HepG2 (cell line): ENCODE measurements around the gene PRPSAP1. TPM values are rescaled to one million over a fixed set of nuclear protein-coding genes. Genes with fewer than 3 reads are reported as not detected.

Experiments used
- ADNP ChIP-seq: sonication (generic); formaldehyde crosslinking; IDR thresholded peaks from 2 replicates; pipeline ENCODE4 v1.4.0; 2020; ENCODE audit warnings: missing genetic modification reagents
- EEA1 ChIP-seq: sonication (generic); formaldehyde crosslinking; IDR thresholded peaks from 2 replicates; pipeline ENCODE4 v1.5.1; 2020; ENCODE audit warnings: mild to moderate bottlenecking, missing genetic modification reagents, borderline replicate concordance
- ETV6 ChIP-seq: sonication (generic); formaldehyde crosslinking; conservative IDR thresholded peaks from 2 replicates; pipeline ENCODE4 v1.4.0; 2020; ENCODE audit warnings: missing genetic modification reagents
- GATA4 ChIP-seq: sonication (generic); IDR thresholded peaks from 2 replicates; pipeline ENCODE4 v1.6.1; 2016; ENCODE audit warnings: antibody characterized with exemption, low read depth, borderline replicate concordance
- MAF1 ChIP-seq: sonication (generic); formaldehyde crosslinking; IDR thresholded peaks from 2 replicates; pipeline ENCODE4 v1.5.0; 2020; ENCODE audit warnings: missing genetic modification reagents, borderline replicate concordance
- PCBP1 ChIP-seq: fragments of 200-400 bp; formaldehyde crosslinking; IDR thresholded peaks from 2 replicates; pipeline ENCODE4 v1.6.1; 2017; ENCODE audit warnings: mild to moderate bottlenecking, low read depth, low read length, borderline replicate concordance
- SAP130 ChIP-seq: IDR thresholded peaks from 2 replicates; pipeline ENCODE4 v1.6.1; 2016; ENCODE audit warnings: low read depth
- ZBTB38 ChIP-seq: sonication (generic); formaldehyde crosslinking; IDR thresholded peaks from 2 replicates; pipeline ENCODE4 v1.5.1; 2020; ENCODE audit warnings: mild to moderate bottlenecking, missing genetic modification reagents
- ZNF382 ChIP-seq: sonication (generic); formaldehyde crosslinking; IDR thresholded peaks from 2 replicates; pipeline ENCODE4 v1.5.0; 2020; ENCODE audit warnings: missing genetic modification reagents, mild to moderate bottlenecking, borderline replicate concordance
- ZNF451 ChIP-seq: sonication (generic); formaldehyde crosslinking; IDR thresholded peaks from 2 replicates; pipeline ENCODE4 v1.5.0; 2020; ENCODE audit warnings: mild to moderate bottlenecking, missing genetic modification reagents
- polyA plus RNA-seq, 8 experiments: library from polyadenylated mRNA; depleted of rRNA in 3 of 8; stranded (reverse) in 7 of 8; unstranded in 1 of 8; fragments of >200 nt; fragmentation: Illumina TruSeq in 4 of 8; extraction: Trizol in 4 of 8; gene quantifications; 2 replicates each; pipeline versions ENCODE4 v1.2.1 to v1.2.3, GENCODE V29; 2011 to 2016; ENCODE audit warnings: low read depth in 4 of 8, missing spikeins in 1 of 8, mixed read lengths in 1 of 8; ENCODE audit not compliant: insufficient read depth in 1 of 8
- total RNA-seq, 5 experiments: library from RNA; depleted of rRNA; stranded (reverse); fragments of >200 nt; fragmentation: Illumina TruSeq; extraction: Trizol; gene quantifications; 2 replicates each; pipeline ENCODE4 v1.2.3, GENCODE V29; 2016; ENCODE audit warnings: low read depth in 1 of 5
- TF ChIP-seq, protein P1 (sequence below): sonication (generic); formaldehyde crosslinking; IDR thresholded peaks from 2 replicates; pipeline ENCODE4 v1.5.1; 2020; ENCODE audit warnings: missing genetic modification reagents, mild to moderate bottlenecking, borderline replicate concordance
- TF ChIP-seq, protein P2 (sequence below): sonication (generic); formaldehyde crosslinking; IDR thresholded peaks from 2 replicates; pipeline ENCODE4 v1.4.0; 2020; ENCODE audit warnings: missing genetic modification reagents
- TF ChIP-seq, protein P3 (sequence below): sonication (generic); formaldehyde crosslinking; conservative IDR thresholded peaks from 2 replicates; pipeline ENCODE4 v1.4.0; 2020; ENCODE audit warnings: missing genetic modification reagents
- TF ChIP-seq, protein P4 (sequence below): sonication (generic); formaldehyde crosslinking; conservative IDR thresholded peaks from 2 replicates; pipeline ENCODE4 v1.5.0; 2020; ENCODE audit warnings: missing genetic modification reagents
- TF ChIP-seq, protein P5 (sequence below), 2 experiments: IDR thresholded peaks; 2 replicates each; pipeline ENCODE4 v1.6.1; 2011 to 2012; ENCODE audit warnings: low read length in 2 of 2, borderline replicate concordance in 1 of 2, low read depth in 1 of 2, mild to moderate bottlenecking in 1 of 2, moderate library complexity in 1 of 2

Gene PRPSAP1
- total and polyA plus RNA-seq, 2 of the 13 experiments (the other 11 are each of a cell fraction or from before 2014, with no cell fraction given): 91.1 to 314 TPM

DNA sequence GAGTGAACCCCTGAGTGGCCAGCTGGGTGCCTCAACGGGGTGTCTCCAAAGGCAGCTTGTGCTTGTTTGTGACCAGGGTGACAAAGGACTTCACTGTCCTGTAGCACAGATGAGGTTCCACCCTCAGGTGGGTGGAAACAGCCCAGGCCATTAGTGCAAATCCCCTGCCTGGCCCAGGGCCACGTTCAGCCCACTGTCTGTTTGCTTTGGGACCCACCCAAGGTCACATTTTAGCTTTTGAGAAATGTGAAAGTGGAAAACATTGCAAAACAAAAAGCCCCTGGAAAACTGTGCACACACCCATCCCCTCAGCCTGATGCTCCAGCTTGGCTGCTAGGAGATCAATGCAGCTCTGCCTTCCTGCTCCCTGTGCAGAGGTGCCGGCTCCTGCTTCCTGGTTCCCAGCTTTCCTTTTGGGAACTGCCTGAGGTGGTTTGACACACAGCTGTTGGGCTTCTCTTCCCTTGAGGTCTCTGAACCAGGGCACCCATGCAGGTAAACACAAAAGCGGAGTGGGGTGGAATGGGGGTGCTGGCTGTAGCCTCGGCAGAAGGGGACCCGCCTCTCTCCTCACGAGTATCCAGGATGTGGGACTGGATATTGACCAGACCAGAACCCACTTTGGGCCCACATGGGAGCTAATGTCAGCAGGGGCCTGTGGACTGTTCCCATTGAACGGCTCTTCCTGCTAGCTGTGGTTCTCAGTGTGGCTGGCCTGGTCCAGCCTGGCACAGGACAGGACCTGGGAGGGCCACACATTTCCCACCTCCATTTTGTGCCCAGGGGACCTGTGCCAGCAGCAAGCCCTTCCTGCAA lies 22.8 kb upstream of the PRPSAP1 start (continued):
- TF ChIP-seq, protein P1, sequence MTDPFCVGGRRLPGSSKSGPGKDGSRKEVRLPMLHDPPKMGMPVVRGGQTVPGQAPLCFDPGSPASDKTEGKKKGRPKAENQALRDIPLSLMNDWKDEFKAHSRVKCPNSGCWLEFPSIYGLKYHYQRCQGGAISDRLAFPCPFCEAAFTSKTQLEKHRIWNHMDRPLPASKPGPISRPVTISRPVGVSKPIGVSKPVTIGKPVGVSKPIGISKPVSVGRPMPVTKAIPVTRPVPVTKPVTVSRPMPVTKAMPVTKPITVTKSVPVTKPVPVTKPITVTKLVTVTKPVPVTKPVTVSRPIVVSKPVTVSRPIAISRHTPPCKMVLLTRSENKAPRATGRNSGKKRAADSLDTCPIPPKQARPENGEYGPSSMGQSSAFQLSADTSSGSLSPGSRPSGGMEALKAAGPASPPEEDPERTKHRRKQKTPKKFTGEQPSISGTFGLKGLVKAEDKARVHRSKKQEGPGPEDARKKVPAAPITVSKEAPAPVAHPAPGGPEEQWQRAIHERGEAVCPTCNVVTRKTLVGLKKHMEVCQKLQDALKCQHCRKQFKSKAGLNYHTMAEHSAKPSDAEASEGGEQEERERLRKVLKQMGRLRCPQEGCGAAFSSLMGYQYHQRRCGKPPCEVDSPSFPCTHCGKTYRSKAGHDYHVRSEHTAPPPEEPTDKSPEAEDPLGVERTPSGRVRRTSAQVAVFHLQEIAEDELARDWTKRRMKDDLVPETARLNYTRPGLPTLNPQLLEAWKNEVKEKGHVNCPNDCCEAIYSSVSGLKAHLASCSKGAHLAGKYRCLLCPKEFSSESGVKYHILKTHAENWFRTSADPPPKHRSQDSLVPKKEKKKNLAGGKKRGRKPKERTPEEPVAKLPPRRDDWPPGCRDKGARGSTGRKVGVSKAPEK (CRISPR knock-in tag): no peak
- TF ChIP-seq PCBP1 (no peak), MAF1 (CRISPR knock-in tag) (no peak), ZBTB38 (peak; percentile 26), SAP130 (CRISPR knock-in tag) (peak; percentile 94), ETV6 (CRISPR knock-in tag) (peak; percentile 23; the same call in 1 of the 2 replicates), ZNF382 (CRISPR knock-in tag) (no peak), EEA1 (CRISPR knock-in tag) (peak; percentile 88; the same call in 1 of the 2 replicates), GATA4 (peak; percentile 82; the same call in 1 of the 2 replicates), ADNP (CRISPR knock-in tag) (no peak), ZNF451 (CRISPR knock-in tag) (no peak)
- TF ChIP-seq, protein P2, sequence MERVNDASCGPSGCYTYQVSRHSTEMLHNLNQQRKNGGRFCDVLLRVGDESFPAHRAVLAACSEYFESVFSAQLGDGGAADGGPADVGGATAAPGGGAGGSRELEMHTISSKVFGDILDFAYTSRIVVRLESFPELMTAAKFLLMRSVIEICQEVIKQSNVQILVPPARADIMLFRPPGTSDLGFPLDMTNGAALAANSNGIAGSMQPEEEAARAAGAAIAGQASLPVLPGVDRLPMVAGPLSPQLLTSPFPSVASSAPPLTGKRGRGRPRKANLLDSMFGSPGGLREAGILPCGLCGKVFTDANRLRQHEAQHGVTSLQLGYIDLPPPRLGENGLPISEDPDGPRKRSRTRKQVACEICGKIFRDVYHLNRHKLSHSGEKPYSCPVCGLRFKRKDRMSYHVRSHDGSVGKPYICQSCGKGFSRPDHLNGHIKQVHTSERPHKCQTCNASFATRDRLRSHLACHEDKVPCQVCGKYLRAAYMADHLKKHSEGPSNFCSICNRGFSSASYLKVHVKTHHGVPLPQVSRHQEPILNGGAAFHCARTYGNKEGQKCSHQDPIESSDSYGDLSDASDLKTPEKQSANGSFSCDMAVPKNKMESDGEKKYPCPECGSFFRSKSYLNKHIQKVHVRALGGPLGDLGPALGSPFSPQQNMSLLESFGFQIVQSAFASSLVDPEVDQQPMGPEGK: peak; percentile 95
- TF ChIP-seq, protein P3, sequence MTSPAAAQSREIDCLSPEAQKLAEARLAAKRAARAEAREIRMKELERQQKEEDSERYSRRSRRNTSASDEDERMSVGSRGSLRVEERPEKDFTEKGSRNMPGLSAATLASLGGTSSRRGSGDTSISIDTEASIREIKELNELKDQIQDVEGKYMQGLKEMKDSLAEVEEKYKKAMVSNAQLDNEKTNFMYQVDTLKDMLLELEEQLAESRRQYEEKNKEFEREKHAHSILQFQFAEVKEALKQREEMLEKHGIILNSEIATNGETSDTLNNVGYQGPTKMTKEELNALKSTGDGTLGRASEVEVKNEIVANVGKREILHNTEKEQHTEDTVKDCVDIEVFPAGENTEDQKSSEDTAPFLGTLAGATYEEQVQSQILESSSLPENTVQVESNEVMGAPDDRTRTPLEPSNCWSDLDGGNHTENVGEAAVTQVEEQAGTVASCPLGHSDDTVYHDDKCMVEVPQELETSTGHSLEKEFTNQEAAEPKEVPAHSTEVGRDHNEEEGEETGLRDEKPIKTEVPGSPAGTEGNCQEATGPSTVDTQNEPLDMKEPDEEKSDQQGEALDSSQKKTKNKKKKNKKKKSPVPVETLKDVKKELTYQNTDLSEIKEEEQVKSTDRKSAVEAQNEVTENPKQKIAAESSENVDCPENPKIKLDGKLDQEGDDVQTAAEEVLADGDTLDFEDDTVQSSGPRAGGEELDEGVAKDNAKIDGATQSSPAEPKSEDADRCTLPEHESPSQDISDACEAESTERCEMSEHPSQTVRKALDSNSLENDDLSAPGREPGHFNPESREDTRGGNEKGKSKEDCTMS (CRISPR knock-in tag): no peak
- TF ChIP-seq, protein P4, sequence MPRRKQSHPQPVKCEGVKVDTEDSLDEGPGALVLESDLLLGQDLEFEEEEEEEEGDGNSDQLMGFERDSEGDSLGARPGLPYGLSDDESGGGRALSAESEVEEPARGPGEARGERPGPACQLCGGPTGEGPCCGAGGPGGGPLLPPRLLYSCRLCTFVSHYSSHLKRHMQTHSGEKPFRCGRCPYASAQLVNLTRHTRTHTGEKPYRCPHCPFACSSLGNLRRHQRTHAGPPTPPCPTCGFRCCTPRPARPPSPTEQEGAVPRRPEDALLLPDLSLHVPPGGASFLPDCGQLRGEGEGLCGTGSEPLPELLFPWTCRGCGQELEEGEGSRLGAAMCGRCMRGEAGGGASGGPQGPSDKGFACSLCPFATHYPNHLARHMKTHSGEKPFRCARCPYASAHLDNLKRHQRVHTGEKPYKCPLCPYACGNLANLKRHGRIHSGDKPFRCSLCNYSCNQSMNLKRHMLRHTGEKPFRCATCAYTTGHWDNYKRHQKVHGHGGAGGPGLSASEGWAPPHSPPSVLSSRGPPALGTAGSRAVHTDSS: no peak
- TF ChIP-seq, protein P5, sequence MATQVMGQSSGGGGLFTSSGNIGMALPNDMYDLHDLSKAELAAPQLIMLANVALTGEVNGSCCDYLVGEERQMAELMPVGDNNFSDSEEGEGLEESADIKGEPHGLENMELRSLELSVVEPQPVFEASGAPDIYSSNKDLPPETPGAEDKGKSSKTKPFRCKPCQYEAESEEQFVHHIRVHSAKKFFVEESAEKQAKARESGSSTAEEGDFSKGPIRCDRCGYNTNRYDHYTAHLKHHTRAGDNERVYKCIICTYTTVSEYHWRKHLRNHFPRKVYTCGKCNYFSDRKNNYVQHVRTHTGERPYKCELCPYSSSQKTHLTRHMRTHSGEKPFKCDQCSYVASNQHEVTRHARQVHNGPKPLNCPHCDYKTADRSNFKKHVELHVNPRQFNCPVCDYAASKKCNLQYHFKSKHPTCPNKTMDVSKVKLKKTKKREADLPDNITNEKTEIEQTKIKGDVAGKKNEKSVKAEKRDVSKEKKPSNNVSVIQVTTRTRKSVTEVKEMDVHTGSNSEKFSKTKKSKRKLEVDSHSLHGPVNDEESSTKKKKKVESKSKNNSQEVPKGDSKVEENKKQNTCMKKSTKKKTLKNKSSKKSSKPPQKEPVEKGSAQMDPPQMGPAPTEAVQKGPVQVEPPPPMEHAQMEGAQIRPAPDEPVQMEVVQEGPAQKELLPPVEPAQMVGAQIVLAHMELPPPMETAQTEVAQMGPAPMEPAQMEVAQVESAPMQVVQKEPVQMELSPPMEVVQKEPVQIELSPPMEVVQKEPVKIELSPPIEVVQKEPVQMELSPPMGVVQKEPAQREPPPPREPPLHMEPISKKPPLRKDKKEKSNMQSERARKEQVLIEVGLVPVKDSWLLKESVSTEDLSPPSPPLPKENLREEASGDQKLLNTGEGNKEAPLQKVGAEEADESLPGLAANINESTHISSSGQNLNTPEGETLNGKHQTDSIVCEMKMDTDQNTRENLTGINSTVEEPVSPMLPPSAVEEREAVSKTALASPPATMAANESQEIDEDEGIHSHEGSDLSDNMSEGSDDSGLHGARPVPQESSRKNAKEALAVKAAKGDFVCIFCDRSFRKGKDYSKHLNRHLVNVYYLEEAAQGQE (IDR thresholded peaks at IDR 0.05; ENCODE audit: borderline replicate concordance in 1 of 2, low read depth in 1 of 2, low read length in 2 of 2): peak in 1 of 2 experiments; percentile 62; a peak in 1 of 4 replicates
